Activated gamma-delta T cell treated with anti-CD3 and anti-CD28 coated beads, Interleukin-2, amount 50 U/mL, for 16 hours (primary cell): ENCODE measurements around the gene PCBP3.
"Not testable (repeated sequence)": the region's sequence is repeated elsewhere in the genome, so short reads cannot be mapped to it uniquely, and the experiment has no call there.

ENCODE experiments used
- DNase-seq: peaks from one replicate; pipeline ENCODE4 v3.0.0-alpha.2; 2020; ENCODE audit warnings: low read depth

PCBP3 gene

DNA sequence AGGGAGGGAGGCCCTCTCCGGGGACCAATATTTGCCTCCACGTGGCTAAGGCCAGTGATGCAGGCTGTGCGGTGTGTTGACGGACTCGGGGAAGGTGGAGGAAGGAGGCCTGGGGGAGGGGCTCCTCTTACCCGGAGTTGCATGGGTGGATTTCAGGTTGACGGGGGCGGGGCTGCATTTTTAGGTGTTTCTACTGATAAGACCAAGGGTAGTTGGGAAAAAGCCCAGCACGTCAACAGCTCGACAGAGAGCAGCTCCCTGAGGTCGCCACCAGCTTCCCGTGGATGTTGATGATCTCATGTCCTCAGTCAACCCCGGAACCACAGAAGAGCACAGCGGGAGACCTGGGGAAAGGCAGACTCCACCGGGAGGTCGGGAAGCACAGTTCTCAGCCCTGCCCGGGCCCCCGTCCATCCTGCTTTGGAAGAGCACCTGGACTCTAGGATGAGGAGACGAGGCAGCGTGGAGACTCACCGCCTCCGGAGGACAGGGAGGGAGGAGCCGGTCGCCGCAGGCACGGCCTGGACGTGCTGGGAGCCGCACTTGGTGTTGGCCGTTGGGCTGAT, 305.1 kb downstream of the PCBP3 start:
- DNase-seq: no peak

DNA sequence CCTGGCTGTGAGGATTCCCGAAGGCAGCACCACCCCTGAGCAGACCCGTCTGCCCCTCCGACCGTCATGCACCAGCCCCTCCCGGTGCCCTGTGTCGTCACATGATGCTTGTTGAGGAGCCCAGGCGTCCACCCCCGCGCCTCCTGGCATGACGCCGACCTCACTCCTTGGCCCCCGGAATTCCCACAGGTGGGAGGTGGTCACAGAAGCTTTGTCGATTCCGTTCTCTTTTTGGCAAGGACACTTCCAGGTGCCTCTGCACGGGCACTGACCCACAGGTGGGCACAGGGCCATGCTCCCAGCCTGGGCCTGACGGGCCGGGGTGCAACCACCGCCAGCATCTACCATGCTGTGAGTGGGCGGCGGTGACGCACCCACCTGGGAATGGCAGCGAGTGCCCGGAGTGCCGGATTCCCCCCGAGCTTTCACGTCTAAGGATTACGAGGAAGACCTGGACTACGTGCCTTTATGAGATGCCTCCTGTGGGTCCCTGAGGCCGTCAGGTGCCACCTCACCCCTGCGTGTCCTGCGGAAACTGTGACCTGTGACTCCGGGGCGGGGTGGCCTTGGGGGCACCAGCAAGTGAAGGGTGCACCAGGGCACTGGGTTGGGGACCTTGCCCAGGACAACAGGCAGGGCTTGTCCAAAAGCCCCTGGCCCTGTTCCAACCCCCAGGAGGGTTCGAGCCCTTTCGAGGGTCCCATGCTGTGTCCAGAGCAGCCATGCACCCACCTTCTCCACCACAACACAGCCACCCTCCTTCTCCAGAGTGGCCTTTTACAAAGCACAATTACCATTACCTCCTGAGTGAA, 306.6 kb downstream of the PCBP3 start:
- no peak for DNase-seq

DNA sequence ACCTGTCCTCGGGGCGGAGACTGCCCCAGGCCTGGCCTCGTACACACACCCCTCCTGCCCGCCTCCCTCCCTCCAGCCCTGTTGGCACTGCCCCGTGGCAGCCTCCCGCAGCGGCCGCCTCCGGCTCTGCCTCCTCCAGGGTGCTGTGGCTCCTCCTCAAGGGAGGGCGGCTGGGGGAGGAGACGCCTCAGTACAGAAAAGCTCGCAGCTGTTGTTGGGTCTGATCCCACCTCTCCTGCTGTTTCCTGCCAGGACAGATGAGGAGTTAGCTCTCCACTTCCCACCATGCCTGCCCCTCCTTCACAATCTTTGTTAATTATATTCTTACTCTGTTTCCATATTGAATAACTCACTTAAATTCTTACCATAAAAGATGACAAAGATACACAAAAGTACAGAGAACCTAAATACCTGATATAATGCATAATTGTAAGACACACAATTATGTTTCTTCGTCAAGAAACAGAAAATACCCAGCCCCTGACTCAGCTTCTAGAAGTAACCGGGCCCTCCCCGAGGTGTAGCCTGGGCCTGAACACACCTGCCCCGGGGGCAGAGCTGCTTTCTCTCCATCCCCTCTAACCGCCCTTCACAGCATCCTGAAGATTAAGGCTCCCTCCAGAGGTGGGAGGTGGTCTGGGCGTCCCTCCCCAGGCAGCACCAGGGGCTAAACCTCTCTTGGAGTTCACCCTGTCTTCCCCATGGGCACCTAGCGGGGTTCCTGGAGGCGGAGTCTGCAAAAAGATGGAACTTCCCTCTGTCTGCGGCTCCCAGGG, 307.4 kb downstream of the PCBP3 start:
- DNase-seq: no peak

GRCh38 chr21:45951676-45952075, 308.2 kb downstream of the PCBP3 start:
- DNase-seq: no peak

DNA sequence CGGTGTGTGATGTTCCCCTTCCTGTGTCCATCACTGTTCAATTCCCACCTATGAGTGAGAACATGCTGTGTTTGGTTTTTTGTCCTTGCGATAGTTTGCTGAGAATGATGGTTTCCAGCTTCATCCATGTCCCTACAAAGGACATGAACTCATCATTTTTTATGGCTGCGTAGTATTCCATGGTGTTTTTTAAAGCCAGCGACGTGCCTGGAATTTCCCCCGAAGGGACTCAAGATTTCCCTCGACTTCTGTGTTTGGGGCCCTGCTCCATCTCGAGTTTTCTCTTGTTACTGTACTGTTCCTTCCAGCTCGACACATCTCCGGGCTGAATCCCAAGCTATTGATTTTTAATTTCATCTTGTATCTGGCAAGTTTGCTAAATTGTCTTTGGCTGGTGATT, 309.0 kb downstream of the PCBP3 start:
- DNase-seq: not testable (repeated sequence)

- DNase-seq: no peak
Measured at GRCh38 chr21:45952974-45953373, 309.4 kb downstream of the PCBP3 start.

GRCh38 chr21:45954261-45954660, 310.7 kb downstream of the PCBP3 start:
- DNase-seq: no peak

GRCh38 chr21:45954921-45955320, 311.4 kb downstream of the PCBP3 start:
- no peak for DNase-seq

DNA sequence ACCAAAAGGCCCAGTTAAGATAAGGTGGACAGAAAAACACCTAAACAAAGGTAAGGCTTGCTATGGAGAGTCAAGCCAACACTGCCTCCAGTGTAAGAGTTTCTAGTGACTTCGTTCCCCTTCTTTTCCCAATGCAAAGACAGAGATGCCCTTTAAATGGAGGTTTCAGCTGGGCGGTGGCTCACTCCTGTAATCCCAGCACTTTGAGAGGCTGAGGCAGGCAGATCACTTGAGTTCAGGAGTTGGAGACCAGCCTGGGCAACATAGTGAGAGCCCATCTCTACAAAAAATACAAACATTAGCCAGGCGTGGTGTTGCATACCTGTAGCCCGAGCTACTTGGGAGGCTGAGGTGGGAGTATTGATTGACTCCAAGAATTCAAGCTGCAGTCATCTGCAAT, 314.0 kb downstream of the PCBP3 start:
- DNase-seq: no peak

GRCh38 chr21:45957981-45958600, 314.6 kb downstream of the PCBP3 start:
- no peak for DNase-seq

- DNase-seq: no peak
Measured at GRCh38 chr21:45959182-45959581, 315.7 kb downstream of the PCBP3 start.

- DNase-seq: no peak
Measured at GRCh38 chr21:45959779-45960390, 316.4 kb downstream of the PCBP3 start.

DNA sequence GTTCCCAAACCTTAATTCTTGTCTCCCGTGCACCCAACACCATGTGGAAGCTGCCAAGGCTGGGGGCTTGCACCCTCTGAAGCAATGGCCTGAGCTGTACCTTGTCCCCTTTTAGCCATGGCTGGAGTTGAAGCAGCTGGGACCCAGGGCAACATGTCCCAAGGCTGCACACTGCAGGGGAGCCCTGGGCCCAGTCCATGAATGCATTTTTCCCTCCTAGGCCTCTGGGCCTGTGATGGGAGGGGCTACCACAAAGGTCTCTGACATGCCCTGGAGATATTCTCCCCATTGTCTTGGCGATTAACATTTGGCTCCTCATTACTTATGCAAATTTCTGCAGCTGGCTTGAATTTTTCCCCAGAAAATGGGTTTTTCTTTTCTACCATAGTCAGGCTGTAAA, 317.9 kb downstream of the PCBP3 start:
- DNase-seq: not testable (repeated sequence)

DNA sequence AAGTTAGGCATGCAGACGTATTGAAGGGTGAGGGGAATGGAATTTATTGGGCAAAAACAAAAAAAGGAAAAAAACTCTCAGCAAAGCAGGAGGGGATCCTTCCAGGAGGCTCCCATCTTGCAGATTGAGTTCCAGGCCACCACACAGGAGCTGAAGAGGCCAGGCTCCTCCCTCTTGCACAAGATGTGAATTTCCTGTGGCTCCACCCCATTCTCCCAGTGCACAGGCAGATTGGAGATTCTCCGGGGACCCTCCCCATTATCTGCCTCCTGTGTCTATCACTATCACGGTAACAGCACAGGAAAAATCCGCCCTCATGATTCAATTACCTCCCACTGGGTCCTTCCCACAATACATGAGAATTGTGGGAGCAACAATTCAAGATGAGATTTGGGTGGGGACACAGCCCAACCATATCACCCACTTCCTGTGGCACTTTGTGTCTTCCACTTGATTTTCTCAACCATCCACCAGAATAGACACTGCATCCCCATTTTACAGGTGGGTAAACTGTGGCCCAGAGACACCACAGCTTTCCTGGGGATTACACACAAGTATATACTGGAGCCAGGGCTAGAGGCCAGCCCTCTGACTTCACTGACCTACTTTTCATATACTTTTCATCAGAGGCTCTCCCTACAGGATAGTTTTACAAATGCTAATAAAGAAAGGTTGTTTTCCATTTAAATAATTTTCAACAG, 319.2 kb downstream of the PCBP3 start:
- no peak for DNase-seq

DNA sequence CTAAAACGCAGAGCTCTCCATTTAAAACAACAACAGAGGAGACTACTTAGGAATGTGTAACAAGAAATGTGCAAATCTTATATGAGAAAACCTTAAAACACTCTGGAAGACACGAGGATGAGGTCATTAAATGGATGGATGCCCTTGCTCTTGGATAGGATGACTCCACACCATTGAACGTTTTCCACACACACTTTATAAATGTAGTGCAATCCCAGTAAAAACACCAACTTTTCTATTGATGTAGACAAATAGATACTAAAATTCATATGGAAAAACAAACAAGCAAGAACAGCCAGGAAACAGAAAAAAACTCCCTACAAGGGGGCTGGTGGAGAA, 319.7 kb downstream of the PCBP3 start:
- DNase-seq: no peak

DNA sequence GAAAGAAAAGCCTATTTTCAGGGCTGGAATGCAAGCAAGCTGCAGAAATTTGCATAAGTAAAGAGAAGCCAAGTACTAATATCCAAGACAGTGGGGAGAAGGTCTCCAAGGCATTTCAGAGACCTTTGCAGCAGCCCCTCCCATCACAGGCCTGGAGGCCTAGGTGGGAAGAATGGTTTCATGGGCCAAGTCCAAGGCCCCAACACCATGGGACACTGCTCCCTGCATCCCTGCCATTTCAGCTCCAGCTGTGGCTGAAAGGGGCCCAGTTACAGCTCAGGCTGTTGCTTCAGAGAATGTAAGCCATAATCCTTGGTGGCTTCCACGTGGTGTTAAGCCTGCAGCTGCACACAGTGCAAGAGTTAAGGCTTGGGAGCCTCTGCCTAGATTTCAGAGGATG, 321.1 kb downstream of the PCBP3 start:
- DNase-seq: no peak

- no peak for DNase-seq
Measured at GRCh38 chr21:45965084-45965809, 321.7 kb downstream of the PCBP3 start.

DNA sequence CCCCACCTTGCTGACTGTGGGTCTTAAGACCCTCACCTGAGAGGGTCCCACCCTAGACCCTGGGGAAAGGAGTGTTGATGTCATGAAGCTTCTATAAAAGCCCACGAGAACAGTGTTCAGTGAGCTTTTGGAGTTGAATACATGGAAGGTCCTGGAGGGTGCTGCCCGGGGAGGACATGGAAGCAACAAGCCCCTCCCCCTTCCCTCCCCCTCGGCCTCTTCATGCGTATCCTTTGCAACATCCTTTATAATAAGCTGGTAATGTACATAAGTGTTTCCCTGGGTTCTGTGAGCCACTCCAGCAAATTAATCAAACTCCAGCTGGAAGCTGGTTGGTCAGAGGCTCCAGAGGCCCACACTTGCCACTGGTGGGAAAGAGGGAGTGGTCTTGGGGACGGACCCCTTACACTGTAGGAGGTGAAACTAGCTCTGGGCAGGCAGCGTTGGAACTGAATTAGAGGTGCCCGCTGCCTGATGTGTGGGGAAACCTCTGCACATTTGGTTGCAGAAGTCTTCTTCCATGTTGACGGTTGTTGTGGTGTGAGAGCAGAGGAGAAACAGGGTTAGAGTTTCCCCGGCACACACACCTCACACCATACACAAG, 323.4 kb downstream of the PCBP3 start:
- DNase-seq: no peak

GRCh38 chr21:45969921-45970673, 326.6 kb downstream of the PCBP3 start:
- no peak for DNase-seq
